Right lobe of liver (tissue), 6 donors: ENCODE data around the gene HLA-DRB1. TPM values are rescaled to one million over a fixed set of nuclear protein-coding genes. Genes with fewer than 3 reads are reported as not detected.
"Not testable (repeated sequence)": the region's sequence is repeated elsewhere in the genome, so short reads cannot be mapped to it uniquely, and the experiment has no call there.

ENCODE experiments used
- ATAC-seq, 4 donors: fragments of 200-7000 bp; cut with Tn5 transposase; one replicate each; pipeline ENCODE4 v1.9.1; 2020; ENCODE audit warnings: mild to moderate bottlenecking in 4 of 4, moderate library complexity in 4 of 4
- DNase-seq, 3 donors: peaks; one replicate each; pipeline ENCODE4 v3.0.0-alpha.2; 2020
- H3K27ac ChIP-seq, 3 donors: fragments of 200-600 bp; one replicate each; pipeline ENCODE4 v1.8.0; 2022
- H3K27me3 ChIP-seq, 2 donors: fragments of 200-600 bp; one replicate each; pipeline ENCODE4 v1.8.0; 2022
- H3K36me3 ChIP-seq, 4 donors: fragments of 200-600 bp; sonication (generic) in 1 of 4; one replicate each; pipeline versions ENCODE4 v1.5.1 to v1.8.0; 2017 to 2022; ENCODE audit warnings: control low read depth in 1 of 4
- H3K4me1 ChIP-seq, 4 donors: fragments of 200-600 bp; sonication (generic) in 1 of 4; one replicate each; pipeline versions ENCODE4 v1.5.1 to v1.8.0; 2017 to 2022; ENCODE audit warnings: control low read depth in 1 of 4
- H3K4me3 ChIP-seq, 3 donors: fragments of 200-600 bp; one replicate each; pipeline ENCODE4 v1.8.0; 2022
- H3K9me3 ChIP-seq, 4 donors: fragments of 200-600 bp; sonication (generic) in 1 of 4; one replicate each; pipeline versions ENCODE4 v1.5.1 to v1.8.0; 2017 to 2022; ENCODE audit warnings: control low read depth in 1 of 4
- CTCF ChIP-seq, 4 donors: fragments of 200-600 bp in 3 of 4; fragments of 450-650 bp in 1 of 4; IDR thresholded peaks; one replicate each; pipeline versions ENCODE4 v1.5.1 to v1.8.0; 2016 to 2022; ENCODE audit warnings: antibody characterized with exemption in 4 of 4, mild to moderate bottlenecking in 2 of 4
- POLR2A ChIP-seq: fragments of 450-650 bp; IDR thresholded peaks from one replicate; pipeline ENCODE4 v1.6.1; 2017; ENCODE audit warnings: antibody characterized with exemption, mild to moderate bottlenecking
- WGBS: methylation state at CpG from one replicate; pipeline ENCODE4 v1.1.6; 2018; ENCODE audit warnings: low coverage, low lambda C conversion rate; ENCODE audit not compliant: insufficient coverage; ENCODE audit errors: missing lambda C conversion rate; 5-methylcytosine and 5-hydroxymethylcytosine counted together
- intact Hi-C, 2 donors: fragments of 100-400 bp; cut with DNase I; formaldehyde crosslinking; loops; one replicate each; pipeline versions ENCODE4 v1.11.2 to v1.14.1; 2022
- small RNA-seq, 2 experiments: library from RNA; depleted of rRNA; stranded (forward); fragments of <200 nt; gene quantifications; one replicate each; pipeline ENCODE3, GENCODE V24; 2016
- total RNA-seq, 6 experiments: library from RNA; depleted of rRNA in 2 of 6; stranded (reverse); fragments of >200 nt in 2 of 6; fragmentation: NEBNext Ultra II Directional in 3 of 6; extraction: Animal tissue kit (Norgen Biotek cat#: 25700) in 3 of 6; gene quantifications; one replicate each; pipeline versions ENCODE4 v1.1.0 to v1.2.4, GENCODE V29; 2016 to 2023
- donor health status: DM: no; HTN: yes; CAD: no.
- donor health status: DM: no; HTN: no; CAD: no.
- donor health status: DM: no; HTN: no; CAD: no.
- donor health status: DM: no; HTN: yes; CAD: no.
- donor health status: DM: no; HTN: yes; CAD: no.

The HLA-DRB1 gene
- total RNA-seq, 6 experiments from 2014 or later: 8.3 to 52.8 (median 23.6) TPM

- no peaks in the 10 kb centered on the region for H3K36me3 ChIP-seq
These were observed 38.2 kb downstream of the HLA-DRB1 start for GRCh38 chr6:32551410-32551809.

DNA sequence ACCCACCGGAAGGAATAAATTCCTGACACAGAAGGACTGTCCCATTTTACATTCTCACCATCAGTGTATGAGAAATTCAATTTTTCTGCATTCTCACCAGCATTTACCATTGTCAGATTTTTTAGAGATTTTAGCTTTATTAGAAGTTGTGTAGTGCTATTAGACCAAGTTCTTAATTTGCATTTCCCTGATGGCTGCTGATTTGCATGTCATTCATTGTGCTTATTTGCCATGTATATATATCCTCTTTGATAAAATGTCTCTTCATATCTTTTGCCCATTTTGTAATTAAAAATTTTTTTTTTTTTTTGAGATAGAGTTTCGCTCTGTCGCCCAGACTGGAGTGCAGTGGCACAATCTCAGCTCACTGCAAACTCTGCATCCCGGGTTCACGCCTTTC is 49.8 kb downstream of the HLA-DRB1 start:
- H3K9me3 ChIP-seq: no peaks in the 10 kb centered on the region
- no peak for DNase-seq
- no peak for TF ChIP-seq POLR2A
- TF ChIP-seq CTCF (IDR thresholded peaks at IDR 0.05): no peak
- no peak overlapping the region for H3K4me3 ChIP-seq
- no peaks in the 10 kb centered on the region for H3K27me3 ChIP-seq
- no peak overlapping the region for H3K27ac ChIP-seq
- WGBS: 14% methylated on average over 2 of the region's 5 CpGs
- intact Hi-C loops: no loop called here
- no peak for ATAC-seq
- no peaks in the 10 kb centered on the region for H3K36me3 ChIP-seq
- H3K4me1 ChIP-seq: no peaks in the 10 kb centered on the region

More at GRCh38 chr6:32551410-32551809, 38.2 kb downstream of the HLA-DRB1 start:
- intact Hi-C loops: no loop called here
- no peaks in the 10 kb centered on the region for H3K9me3 ChIP-seq
- 20% methylated on average over 4 of the region's 5 CpGs for WGBS
- no peak overlapping the region for H3K4me3 ChIP-seq
- H3K27me3 ChIP-seq: no peaks in the 10 kb centered on the region
- no peak overlapping the region for H3K27ac ChIP-seq
- no peak for DNase-seq
- H3K4me1 ChIP-seq: no peaks in the 10 kb centered on the region
- ATAC-seq: peak; percentile 26 to 77 (median 57)
- TF ChIP-seq CTCF (IDR thresholded peaks at IDR 0.05) (no peak), POLR2A (no peak)

DNA sequence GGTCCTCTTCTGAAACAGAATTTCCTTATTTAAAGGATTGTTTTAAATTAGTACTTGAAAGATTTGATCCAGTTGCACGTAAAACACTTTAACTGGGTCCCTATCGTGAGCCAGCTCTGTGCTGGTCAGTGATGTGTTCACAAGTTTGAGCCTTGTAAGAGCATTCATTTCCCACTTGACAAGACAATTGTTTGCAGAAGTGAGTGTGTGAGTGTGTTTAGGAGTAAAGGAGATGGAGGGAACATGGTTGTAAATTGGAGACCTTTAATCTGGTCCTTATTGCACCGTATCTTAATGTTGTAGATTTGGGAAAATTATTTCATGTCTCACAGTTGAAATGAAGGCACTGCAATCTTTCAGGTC is 59.2 kb downstream of the HLA-DRB1 start:
- H3K4me1 ChIP-seq, H3K9me3 ChIP-seq, H3K4me3 ChIP-seq, H3K27me3 ChIP-seq, H3K27ac ChIP-seq, intact Hi-C loops, DNase-seq, H3K36me3 ChIP-seq: not testable (repeated sequence)
- 0% methylated on average over 3 of the region's 3 CpGs for WGBS
- peak in 3 of 4 donors; percentile 25 to 52 (median 49) for ATAC-seq

GRCh38 chr6:32529697-32530430 is 59.8 kb downstream of the HLA-DRB1 start, which contains the start of gene HLA-DRB5:
TSS of gene HLA-DRB5 (minus strand) at chr6:32530287. CDS start at chr6:32530224, 63 bp downstream.
- intact Hi-C loops: no loop called here
- Histone ChIP-seq H3K4me1 (no peaks in the 10 kb centered on the region), H3K27me3 (no peaks in the 10 kb centered on the region), H3K4me3 (no peak within 1 kb of the TSS), H3K27ac (peak within 1 kb of the TSS in 1 of 3 donors; percentile 7), H3K36me3 (no peaks in the 10 kb centered on the region), H3K9me3 (no peaks in the 10 kb centered on the region)
- peak; percentile 78 to 93 (median 88) for ATAC-seq
- 0% methylated on average over 2 of the region's 4 CpGs for WGBS
- DNase-seq: peak; percentile 30 to 46 (median 39)
- no peak for TF ChIP-seq POLR2A
- no peak for TF ChIP-seq CTCF (IDR thresholded peaks at IDR 0.05)

Small RNA genes lying within 50 kb of the gene (small RNA-seq; reads per million reads assigned to genes)
- gene RNU1-61P: 0 reads per million in 2 experiments

Other genes with a start within 250 kb of the HLA-DRB1 start
- gene TSBP1, start 217.9 kb downstream of the HLA-DRB1 start, total RNA-seq: not detected
- not detected for gene BTNL2, start 182.7 kb downstream of the HLA-DRB1 start, total RNA-seq
- gene HLA-DRA, start 150.0 kb downstream of the HLA-DRB1 start, total RNA-seq: 100 to 1,000 TPM in 1 of 6 experiments, 10 to 100 TPM in 5; 21.2 to 235 (median 66.8) TPM
- gene HLA-DRB5, start 59.6 kb downstream of the HLA-DRB1 start, total RNA-seq: 10 to 100 TPM in 2 of 6 experiments, 1 to 10 TPM in 3, under 1 TPM in 1; 0.86 to 42.5 (median 5.0) TPM
- 10 to 100 TPM in 3 of 6 experiments, under 1 TPM in 3; 0.31 to 15.9 (median 5.4) TPM for gene HLA-DQA1, start 47.6 kb upstream of the HLA-DRB1 start, total RNA-seq
- 10 to 100 TPM in 2 of 6 experiments, 1 to 10 TPM in 1, under 1 TPM in 2, not detected in 1; 0.33 to 14.7 (median 1.7) TPM for gene HLA-DQB1, start 76.8 kb upstream of the HLA-DRB1 start, total RNA-seq
- gene HLA-DQA2, start 151.5 kb upstream of the HLA-DRB1 start, total RNA-seq: 1 to 10 TPM in 1 of 6 experiments, under 1 TPM in 4, not detected in 1; 0.25 to 7.7 (median 0.72) TPM
- 1 to 10 TPM in 1 of 6 experiments, under 1 TPM in 2, not detected in 3; 0.24 to 5.1 (median 0.46) TPM for gene HLA-DQB2, start 173.7 kb upstream of the HLA-DRB1 start, total RNA-seq
- under 1 TPM in 2 of 6 experiments, not detected in 4; 0.16 to 0.20 TPM for gene HLA-DOB, start 227.2 kb upstream of the HLA-DRB1 start, total RNA-seq
- gene TAP2, start 248.9 kb upstream of the HLA-DRB1 start, total RNA-seq: 10 to 100 TPM in 4 of 6 experiments, 1 to 10 TPM in 2; 8.8 to 20.2 (median 15.9) TPM